DOHH2 (cell line): ENCODE results near the gene HLA-F.

Experiments
- H3F3A ChIP-seq: fragments of 200-600 bp; sonication (generic), shearing (Covaris generic); 2 replicates; pipeline ENCODE4 v1.6.0; 2016; ENCODE audit warnings: antibody characterized with exemption, mild to moderate bottlenecking; ENCODE audit not compliant: control insufficient read depth, insufficient read depth
- H3K27ac ChIP-seq: fragments of 200-600 bp; sonication (generic); 2 replicates; pipeline ENCODE4 v1.5.1; 2014; ENCODE audit warnings: low read depth, mild to moderate bottlenecking, low read length, moderate library complexity
- H3K27me3 ChIP-seq: fragments of 200-600 bp; sonication (generic); 2 replicates; pipeline ENCODE4 v1.6.1; 2014; ENCODE audit warnings: mild to moderate bottlenecking, low read length, mixed read lengths; ENCODE audit not compliant: control insufficient read depth
- H3K36me3 ChIP-seq: fragments of 200-600 bp; sonication (generic); 2 replicates; pipeline ENCODE4 v1.6.1; 2014; ENCODE audit warnings: mild to moderate bottlenecking, low read length, moderate library complexity, mixed read lengths; ENCODE audit not compliant: control insufficient read depth
- H3K4me1 ChIP-seq: fragments of 200-600 bp; sonication (generic); 2 replicates; pipeline ENCODE4 v1.6.1; 2014; ENCODE audit warnings: mild to moderate bottlenecking, low read length, mixed read lengths; ENCODE audit not compliant: control insufficient read depth
- H3K4me2 ChIP-seq: fragments of 200-600 bp; sonication (generic); 2 replicates; pipeline ENCODE4 v1.6.0; 2014; ENCODE audit warnings: mild to moderate bottlenecking, low read length, moderate library complexity
- H3K4me3 ChIP-seq: fragments of 200-600 bp; sonication (generic); 2 replicates; pipeline ENCODE4 v1.5.1; 2014; ENCODE audit warnings: mild to moderate bottlenecking, low read length, mixed read lengths
- H3K79me2 ChIP-seq: fragments of 200-600 bp; sonication (generic); 2 replicates; pipeline ENCODE4 v1.6.1; 2014; ENCODE audit warnings: mild to moderate bottlenecking, low read length, mixed read lengths; ENCODE audit not compliant: control insufficient read depth
- H3K9me2 ChIP-seq: fragments of 200-600 bp; sonication (generic); replicated peaks from 2 replicates; pipeline ENCODE4 v1.6.1; 2014; ENCODE audit warnings: mild to moderate bottlenecking, low read length, mixed read lengths; ENCODE audit not compliant: control insufficient read depth
- H3K9me3 ChIP-seq: fragments of 200-600 bp; sonication (generic); 2 replicates; pipeline ENCODE4 v1.6.1; 2014; ENCODE audit warnings: antibody characterized with exemption, low read length, mixed read lengths; ENCODE audit not compliant: control insufficient read depth, insufficient read depth
- H4K20me1 ChIP-seq: fragments of 200-600 bp; sonication (generic); 2 replicates; pipeline ENCODE4 v1.6.0; 2014; ENCODE audit warnings: low read depth, mild to moderate bottlenecking, antibody characterized with exemption, low read length, moderate library complexity; ENCODE audit not compliant: control insufficient read depth, insufficient read depth
- EZH2phosphoT487 ChIP-seq: fragments of 200-600 bp; sonication (generic); IDR thresholded peaks from 2 replicates; pipeline ENCODE4 v1.6.1; 2017; ENCODE audit warnings: borderline replicate concordance, mild to moderate bottlenecking, antibody characterized with exemption, low read length, moderate library complexity, mixed read lengths
- TF ChIP-seq, protein P1 (sequence below): fragments of 200-600 bp; sonication (generic); IDR thresholded peaks from one replicate; pipeline ENCODE4 v1.5.1; 2014; ENCODE audit warnings: antibody characterized with exemption, mild to moderate bottlenecking, low read depth, low read length; ENCODE audit not compliant: poor library complexity, severe bottlenecking

The HLA-F gene

GRCh38 chr6:29709188-29709587 is 14.0 kb upstream of the HLA-F start:
- Histone ChIP-seq H3K4me3 (no peak overlapping the region), H3K27me3 (peaks cover 32% of the 10 kb centered on the region), H3K4me1 (peaks cover 10% of the 10 kb centered on the region), H3K9me2 (no peaks in the 10 kb centered on the region), H3K27ac (no peak overlapping the region), H3F3A (no peaks in the 10 kb centered on the region), H3K9me3 (no peaks in the 10 kb centered on the region), H4K20me1 (no peaks in the 10 kb centered on the region), H3K36me3 (no peaks in the 10 kb centered on the region), H3K4me2 (peak overlapping the region; percentile 21; the same call in 1 of the 2 replicates), H3K79me2 (no peaks in the 10 kb centered on the region)
- TF ChIP-seq, protein P1, sequence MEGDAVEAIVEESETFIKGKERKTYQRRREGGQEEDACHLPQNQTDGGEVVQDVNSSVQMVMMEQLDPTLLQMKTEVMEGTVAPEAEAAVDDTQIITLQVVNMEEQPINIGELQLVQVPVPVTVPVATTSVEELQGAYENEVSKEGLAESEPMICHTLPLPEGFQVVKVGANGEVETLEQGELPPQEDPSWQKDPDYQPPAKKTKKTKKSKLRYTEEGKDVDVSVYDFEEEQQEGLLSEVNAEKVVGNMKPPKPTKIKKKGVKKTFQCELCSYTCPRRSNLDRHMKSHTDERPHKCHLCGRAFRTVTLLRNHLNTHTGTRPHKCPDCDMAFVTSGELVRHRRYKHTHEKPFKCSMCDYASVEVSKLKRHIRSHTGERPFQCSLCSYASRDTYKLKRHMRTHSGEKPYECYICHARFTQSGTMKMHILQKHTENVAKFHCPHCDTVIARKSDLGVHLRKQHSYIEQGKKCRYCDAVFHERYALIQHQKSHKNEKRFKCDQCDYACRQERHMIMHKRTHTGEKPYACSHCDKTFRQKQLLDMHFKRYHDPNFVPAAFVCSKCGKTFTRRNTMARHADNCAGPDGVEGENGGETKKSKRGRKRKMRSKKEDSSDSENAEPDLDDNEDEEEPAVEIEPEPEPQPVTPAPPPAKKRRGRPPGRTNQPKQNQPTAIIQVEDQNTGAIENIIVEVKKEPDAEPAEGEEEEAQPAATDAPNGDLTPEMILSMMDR = no peak
- TF ChIP-seq EZH2phosphoT487 = no peak

DNA sequence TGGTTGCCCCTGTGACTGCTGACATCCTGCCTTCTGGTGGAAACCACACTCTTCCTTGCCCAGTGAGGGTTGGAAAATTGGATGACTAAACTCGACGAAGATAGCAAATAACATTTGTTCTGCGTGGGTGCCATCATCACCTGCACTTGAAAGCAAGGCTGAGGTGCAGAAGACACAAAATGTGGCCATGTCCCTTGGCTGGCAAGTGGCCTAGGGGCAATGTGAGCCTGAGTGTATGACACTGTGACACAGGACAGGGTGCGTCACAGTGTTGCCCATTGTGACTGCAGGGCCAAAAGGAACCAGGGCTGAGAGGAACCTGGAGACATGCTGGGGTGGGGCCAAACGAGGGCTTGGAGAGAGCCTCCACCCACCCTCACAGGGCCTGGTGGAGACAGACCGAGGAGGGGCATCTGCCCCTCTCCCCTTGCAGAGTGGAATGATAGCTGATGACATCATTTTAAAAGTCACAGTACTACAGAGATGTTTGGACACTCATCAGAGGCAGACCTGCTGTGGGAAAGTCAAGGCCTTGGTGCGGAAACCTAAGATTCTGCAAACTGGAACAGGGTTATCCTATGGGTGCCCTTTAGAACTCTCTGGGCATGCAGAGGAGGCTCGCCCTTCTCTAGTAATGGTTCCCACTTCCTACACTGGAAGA is 12.8 kb upstream of the HLA-F start:
- H3K79me2 ChIP-seq = no peaks in the 10 kb centered on the region
- no peaks in the 10 kb centered on the region for H3K9me3 ChIP-seq
- peaks cover 32% of the 10 kb centered on the region for H3K27me3 ChIP-seq
- H3K27ac ChIP-seq = no peak overlapping the region
- H3K4me2 ChIP-seq = no peak overlapping the region
- H3F3A ChIP-seq = no peaks in the 10 kb centered on the region
- H3K4me1 ChIP-seq = peaks cover 10% of the 10 kb centered on the region
- no peaks in the 10 kb centered on the region for H3K9me2 ChIP-seq
- H4K20me1 ChIP-seq = no peaks in the 10 kb centered on the region
- H3K4me3 ChIP-seq = no peak overlapping the region
- TF ChIP-seq, protein P1 = no peak
- TF ChIP-seq EZH2phosphoT487 = no peak
- no peaks in the 10 kb centered on the region for H3K36me3 ChIP-seq

GRCh38 chr6:29720863-29721262 is 2.4 kb upstream of the HLA-F start:
- Histone ChIP-seq H3F3A (no peaks in the 10 kb centered on the region), H3K27me3 (no peaks in the 10 kb centered on the region), H4K20me1 (no peaks in the 10 kb centered on the region), H3K4me1 (peaks cover 6% of the 10 kb centered on the region; the same call in 1 of the 2 replicates), H3K9me2 (no peaks in the 10 kb centered on the region), H3K36me3 (no peaks in the 10 kb centered on the region), H3K9me3 (no peaks in the 10 kb centered on the region), H3K27ac (no peak overlapping the region), H3K4me2 (no peak overlapping the region), H3K4me3 (no peak overlapping the region), H3K79me2 (no peaks in the 10 kb centered on the region)
- TF ChIP-seq, protein P1 = no peak
- TF ChIP-seq EZH2phosphoT487 = no peak
